Skin of body (tissue), 2 donors: ENCODE data around the gene DGKH. TPM values are rescaled to one million over a fixed set of nuclear protein-coding genes. Genes with fewer than 3 reads are reported as not detected.
"Not testable (repeated sequence)": the region's sequence is repeated elsewhere in the genome, so short reads cannot be mapped to it uniquely, and the experiment has no call there.

Experiments
- DNase-seq: peaks from one replicate; lab custom pipeline; 2025; lab: John Stamatoyannopoulos, UW
- total RNA-seq: library from RNA; depleted of rRNA; stranded (reverse); fragments of >200 nt; gene quantifications from one replicate; pipeline ENCODE4 v1.2.3, GENCODE V29; 2014

The DGKH gene
- total RNA-seq, 1 donor from 2014 or later: 14.4 TPM

DNA sequence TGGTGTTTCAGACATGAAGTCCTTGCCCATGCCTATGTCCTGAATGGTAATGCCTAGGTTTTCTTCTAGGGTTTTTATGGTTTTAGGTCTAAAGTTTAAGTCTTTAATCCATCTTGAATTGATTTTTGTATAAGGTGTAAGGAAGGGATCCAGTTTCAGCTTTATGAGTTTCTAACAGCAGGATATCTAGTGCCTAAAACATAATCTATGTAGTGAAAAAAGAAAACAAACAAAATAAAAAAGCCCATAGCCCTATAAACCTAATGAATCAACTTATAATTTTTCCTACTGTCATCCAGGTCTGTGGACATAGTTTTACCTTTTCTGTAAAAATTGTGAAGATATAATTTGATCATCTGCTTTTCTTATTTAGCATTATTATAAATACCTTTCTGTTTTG lies 115.5 kb downstream of the DGKH start:
- DNase-seq: not testable (repeated sequence)

DNA sequence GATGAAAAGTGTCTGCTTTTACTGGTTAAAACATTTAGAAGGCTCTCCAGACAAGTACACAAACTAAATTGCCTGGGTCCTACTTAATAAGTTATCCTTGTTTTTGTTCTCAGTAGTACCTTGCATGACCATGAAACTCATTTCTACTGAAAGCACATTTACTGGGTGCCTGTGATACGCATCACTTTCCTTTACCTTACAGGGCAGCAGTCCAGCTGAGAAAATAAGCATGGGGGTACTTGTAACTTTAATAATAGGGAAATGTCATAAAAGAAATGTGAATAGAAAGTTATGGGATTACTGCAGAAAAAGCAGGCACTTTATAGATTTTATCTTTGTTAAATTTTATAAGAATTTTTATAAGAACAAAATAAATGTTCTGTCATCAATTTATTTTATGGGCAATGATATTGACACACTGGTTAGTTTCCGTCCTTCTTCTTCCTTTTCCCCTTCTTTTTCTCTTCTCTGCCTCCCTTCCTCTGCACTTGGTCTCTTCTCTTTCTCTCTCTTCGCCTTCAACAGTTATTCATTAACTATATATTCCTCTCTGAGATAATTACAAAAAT lies 116.2 kb downstream of the DGKH start:
- DNase-seq: no peak

DNA sequence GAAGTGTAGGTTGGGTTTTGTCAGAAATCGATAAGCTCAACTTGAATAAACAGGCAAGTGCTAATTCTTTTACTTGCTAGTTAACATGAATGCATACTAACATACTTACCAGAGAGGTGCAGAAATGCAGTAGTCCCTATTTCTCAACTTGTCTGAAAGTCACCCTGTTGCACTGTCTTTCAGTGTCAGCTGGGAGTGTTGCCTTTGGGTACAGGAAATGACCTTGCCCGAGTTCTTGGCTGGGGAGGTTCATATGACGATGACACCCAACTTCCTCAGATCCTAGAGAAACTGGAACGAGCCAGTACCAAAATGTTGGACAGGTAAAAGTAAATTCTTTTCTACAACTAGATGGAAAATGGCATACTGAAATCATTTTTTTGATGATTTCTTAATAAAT lies 120.0 kb downstream of the DGKH start:
- no peak for DNase-seq

DNA sequence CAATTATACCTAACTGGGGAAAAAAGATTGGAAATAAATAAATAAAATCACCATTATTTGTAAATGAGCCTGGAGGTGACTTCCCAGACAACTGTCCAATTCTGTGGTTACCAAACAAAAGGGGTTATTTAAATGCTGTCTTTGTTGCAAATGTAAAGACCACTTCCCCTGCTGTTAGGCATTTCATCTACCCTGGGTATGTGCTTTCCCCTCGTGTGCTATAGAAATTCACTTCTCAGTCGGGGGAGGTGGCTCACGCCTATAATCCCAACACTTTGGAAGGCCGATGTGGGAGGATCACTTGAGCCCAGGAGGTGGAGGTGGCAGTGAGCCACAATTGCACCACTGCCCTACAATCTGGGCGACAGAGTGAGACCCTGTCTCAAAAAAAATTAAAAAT lies 121.6 kb downstream of the DGKH start:
- no peak for DNase-seq

DNA sequence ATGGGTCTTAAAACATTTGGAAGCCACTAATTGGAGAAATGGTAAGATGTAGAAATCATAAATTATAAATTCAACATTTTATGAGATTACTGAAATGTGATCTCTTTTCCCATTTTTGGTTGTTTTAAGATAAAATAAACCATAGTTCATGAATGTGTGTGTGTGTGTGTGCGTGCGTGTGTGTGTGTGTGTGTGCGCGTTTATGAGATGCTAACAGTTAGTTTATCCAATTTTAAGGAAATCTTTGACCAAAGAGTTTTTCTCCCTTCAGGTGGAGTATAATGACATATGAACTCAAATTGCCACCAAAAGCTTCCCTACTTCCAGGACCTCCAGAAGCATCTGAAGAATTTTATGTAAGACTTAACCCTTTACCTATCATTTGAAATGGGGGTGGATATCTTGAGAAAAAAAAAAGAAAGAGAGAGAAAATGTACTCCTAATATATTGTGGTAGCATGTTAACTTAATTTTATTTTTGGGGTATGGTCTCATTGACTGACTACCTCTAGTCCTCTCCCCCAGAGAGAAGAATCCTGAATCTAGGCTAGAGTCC lies 125.4 kb downstream of the DGKH start:
- DNase-seq: no peak

DNA sequence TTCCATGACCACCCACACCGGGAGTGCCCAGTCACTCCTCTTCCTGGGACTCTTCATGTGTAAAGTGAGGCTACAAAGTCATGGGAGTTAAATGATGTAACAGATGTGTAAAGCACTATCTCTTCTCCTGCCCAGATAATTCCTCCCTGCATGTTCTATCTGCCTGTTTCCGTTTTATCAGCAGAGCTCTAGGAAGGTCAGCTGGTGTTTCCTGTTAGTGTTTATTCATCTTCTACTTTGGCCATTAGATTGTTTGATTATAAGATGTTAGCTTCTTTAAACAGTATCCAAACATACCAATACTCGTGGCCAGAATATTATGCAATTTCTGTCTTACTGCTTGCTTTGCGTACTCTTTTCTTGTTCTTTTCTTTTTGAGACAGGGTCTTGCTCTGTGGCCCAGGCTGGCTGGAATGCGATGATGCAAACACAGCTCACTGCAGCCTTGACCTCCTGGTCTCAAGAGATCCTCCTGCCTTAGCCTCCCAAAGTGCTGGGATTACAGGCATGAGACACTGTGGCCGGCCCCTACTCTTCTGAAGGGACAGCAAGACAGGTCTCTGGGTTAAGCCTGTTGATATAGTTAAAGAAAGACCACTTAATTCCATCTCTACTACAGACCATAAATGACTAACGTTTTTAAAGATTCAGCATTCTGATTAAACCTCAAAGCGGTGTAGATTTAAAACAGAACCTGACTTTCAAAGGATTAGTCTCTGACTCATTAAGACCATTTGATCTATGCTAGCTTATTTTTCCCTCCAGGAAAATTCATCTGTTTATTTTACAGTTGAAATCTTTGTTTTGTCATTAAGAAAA lies 126.1 kb downstream of the DGKH start:
- no peak for DNase-seq

DNA sequence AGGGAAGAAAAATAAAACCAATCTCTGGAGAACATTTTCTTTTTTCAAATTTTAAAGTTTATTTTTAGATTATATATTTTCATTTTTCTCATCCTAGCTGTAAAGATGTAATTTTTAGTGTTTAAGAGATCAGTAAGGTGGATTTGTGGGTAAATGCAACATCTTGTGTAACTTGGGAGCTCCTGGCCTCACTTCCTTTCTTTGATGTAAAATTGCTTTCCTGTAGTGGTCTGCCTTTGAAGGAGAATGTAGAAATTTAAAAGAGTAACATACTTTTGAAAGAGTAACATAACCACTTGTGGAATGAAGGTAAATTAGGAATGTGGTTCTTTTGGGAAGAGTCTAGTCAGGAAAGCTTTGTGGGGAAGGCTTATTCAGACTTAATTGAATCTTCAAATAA lies 127.8 kb downstream of the DGKH start:
- no peak for DNase-seq

DNA sequence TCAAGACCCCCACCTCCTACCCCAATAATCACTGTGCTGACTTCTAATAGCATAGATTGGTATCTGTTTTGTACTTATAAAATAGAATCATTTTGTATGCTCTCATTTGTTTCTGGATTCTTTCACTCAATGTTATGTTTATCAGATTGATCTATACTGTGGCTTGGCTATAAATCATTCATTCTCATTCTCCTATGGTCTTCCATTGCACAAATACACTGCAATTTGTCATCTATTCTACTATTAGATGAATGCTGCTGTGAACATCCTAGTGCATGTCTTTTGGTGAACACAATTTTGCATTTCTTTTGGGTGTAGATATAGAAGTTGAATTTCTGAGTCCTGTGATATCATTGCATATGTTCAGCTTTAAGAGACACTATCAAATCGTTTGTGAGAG lies 128.7 kb downstream of the DGKH start:
- no peak for DNase-seq

DNA sequence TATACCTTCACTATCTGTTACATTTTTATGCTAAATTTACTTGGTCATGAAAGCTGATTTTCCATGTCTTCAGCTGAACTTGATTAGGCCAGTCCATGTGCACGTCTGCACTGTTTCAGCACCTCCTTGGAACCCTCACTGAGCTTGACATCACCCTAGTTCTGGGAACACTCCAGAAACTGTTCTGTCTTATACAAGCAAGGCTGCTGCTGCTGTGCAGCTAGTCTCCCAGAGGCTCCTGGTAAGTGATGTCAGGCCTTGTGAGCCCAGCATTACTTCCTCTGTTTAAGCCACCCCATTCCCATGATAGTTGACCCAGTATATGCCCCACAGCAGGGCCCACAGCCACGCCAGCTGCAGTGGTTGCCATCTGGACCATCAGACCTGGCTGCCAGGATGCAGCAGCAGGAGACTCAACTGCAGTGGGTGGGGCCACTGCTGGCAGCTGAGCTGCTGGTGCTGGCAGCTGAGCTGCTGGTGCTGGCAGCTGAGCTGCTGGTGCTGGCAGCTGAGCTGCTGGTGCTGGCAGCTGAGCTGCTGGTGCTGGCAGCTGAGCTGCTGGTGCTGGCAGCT lies 133.0 kb downstream of the DGKH start:
- DNase-seq: no peak

DNA sequence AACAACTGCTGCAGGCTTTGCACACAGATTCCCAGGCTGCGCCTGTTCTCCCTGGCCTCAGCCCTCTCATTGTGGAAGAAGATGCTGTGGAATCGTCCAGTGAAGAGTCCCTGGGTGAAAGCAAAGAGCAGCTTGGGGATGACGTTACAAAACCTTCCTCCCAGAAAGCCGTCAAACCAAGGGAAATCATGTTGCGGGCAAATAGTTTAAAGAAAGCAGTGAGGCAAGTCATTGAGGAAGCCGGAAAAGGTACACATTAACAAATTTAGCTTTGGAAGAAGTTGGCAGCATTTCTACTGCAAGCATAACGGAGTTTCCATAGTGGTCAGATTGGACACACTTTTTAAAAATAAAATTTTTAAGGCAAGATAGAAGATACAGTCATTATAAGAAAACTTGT lies 140.6 kb downstream of the DGKH start:
- no peak for DNase-seq

DNA sequence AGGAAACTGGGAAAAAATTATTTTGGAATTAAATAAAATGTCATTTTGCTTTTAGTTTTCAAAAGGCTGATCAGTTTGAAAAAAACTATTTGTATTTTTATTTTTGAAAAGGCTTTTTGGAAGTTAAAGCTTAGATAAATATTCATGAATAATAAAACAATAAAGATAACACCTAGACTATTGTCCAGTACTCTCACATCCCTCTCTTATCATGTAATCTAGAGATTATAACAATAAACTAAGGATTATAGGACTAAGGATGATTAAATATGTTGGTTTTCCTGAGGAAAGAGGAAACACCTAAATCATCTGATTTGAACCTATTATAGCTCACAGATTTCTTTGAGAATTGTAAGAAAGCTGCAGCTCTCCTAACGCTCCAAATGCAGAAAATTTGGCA lies 142.1 kb downstream of the DGKH start:
- DNase-seq: no peak

DNA sequence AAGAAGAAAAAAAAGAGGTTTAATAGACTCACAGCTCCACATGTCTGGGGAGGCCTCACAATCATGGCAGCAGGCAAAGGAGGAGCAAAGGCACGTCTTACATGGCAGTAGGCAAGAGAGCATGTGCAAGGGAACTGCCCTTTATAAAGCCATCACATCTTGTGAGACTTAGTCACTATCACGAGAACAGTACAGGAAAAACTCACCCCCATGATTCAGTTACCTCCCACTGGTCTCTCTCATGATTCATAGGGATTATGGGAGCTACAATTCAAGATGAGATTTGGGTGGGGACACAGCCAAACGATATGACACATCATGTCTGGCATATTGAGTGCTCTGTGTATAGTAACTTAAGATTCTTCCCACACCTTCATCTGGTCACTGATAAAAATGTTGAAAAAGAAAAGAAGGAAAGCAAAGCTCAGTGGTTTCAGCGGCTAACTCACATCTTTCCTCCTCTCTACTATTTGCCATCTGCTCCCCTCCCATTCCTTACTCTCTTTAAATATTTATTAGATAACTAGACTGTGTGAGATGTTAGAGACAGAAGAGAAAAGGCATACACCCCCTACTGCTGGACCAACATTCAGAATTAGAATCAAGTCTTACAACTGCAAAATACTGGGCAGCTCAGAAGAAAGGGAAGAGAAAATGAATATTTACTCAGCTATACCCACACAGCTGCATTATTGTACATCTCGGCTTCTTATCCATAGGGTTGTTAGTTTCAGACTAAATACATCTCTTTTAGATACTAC lies 163.4 kb downstream of the DGKH start:
- no peak for DNase-seq

DNA sequence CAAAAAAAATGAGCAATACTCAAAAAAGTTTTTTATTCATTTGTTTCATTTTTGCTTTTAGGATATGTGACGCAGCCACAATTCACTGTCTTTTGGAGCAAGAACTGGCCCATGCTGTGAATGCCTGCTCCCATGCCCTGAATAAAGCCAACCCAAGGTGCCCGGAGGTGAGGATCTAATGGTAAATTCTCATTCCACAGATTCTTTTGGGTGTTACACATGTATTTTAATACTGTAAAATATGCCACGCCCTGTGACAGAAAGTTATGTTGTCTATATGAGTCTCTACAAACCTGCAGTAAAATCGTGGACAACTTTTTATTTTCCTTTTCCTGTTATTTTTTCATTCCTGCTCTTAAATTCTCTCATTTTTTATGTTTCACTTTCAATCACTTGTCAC lies 166.0 kb downstream of the DGKH start:
- no peak for DNase-seq

DNA sequence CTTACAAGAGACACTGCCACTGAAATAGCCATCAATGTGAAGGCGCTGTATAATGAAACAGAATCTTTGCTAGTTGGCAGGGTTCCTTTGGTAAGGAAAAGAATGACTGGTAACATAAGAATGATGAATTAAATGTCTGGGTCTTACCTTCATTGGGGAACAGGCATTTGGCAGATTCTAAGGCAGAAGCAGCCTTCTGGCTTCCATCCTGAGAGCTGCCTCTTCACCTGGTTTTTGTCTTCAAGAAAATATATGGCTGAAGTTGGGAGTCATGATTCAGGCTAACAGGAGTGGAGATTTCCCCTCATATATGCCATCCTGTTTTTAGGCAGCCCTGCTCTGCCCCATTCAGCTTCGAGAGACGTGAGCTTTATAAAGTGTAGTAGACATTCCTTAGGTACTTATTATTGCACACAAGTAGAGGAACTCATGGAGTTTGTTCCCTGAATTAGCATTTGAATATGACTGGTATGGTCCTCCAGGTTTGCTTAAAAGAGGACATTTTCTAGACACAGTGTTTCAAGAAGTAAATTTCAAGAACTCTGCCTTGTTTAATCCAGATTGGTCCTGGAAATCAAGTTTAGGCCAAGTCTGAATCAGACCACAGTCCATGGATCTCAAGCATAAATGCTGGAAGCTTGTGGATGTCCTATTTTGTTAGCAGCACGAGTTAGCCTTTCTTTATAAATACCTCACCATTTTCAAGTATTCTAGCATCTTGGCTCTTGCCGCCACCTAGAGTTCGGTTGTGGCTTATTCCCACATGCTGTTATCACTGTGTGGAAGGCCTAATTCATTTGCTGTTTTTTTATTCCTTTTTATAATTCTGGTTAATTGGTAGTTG lies 167.4 kb downstream of the DGKH start:
- peak; percentile 0 for DNase-seq

DNA sequence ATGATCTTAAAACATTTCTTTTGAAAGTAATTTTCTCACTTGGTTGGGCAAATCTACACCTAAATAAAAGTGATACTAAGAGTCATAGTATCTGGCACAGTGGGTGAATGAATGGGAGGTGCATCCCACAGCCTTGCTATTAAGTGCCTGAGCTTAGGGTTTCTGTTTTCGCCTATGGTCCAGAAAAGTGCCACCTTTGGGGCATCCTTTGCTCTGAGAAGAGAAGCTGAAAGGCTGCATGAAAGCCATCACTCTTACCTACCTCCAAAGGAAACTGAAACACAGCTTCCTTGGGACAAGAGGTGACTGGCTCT lies 167.9 kb downstream of the DGKH start:
- DNase-seq: no peak

DNA sequence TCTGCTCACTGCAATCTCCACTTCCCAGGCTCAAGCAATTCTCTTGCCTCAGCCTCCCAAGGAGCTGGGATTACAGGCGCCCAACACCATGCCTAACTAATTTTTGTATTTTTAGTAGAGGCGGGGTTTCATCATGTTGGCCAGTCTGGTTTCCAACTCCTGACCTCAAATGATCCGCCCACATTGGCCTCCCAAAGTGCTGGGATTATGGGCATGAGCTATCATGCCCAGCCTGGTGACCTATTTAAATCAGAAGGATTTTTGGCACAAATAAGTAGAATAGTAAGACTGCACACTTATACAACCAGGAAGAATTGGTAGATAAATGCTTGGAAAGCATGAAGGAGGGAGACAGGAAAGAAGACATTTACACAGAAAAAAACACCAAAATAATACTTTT lies 170.1 kb downstream of the DGKH start:
- DNase-seq: no peak

DNA sequence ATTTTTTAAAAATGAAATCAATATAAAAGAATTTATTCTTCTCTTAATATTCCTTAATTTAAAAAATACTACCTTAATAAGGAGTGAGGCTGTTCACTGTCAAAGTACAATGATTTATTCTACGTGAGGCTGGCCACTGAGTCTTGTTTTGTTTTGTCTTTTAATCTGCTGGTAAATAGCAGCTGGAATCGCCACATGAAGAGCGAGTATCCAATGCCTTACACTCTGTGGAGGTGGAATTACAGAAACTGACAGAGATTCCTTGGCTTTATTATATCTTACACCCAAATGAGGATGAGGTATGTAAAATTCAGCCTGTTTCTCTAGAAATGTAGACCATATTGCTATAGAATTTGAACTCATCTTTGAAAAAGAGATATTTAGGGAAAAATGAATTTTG lies 170.6 kb downstream of the DGKH start:
- no peak for DNase-seq

DNA sequence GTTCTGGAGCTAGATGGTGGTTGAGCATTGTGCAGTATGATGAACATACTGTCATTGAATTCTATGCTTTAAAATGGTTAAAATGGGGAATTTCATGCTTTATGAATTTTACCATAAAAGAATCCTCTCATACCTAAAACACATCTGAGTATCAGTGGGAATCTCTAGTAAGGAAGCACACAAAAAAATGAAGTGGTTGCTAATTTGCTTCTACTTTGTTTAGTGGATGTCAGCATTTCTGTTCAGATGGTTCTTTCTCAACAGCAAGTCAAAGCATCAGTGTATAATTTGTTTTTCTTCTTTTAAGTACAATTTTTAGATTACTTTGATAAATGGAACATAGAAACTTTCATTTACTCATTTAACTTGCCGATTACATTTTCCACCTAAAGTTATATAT lies 171.4 kb downstream of the DGKH start:
- DNase-seq: no peak

DNA sequence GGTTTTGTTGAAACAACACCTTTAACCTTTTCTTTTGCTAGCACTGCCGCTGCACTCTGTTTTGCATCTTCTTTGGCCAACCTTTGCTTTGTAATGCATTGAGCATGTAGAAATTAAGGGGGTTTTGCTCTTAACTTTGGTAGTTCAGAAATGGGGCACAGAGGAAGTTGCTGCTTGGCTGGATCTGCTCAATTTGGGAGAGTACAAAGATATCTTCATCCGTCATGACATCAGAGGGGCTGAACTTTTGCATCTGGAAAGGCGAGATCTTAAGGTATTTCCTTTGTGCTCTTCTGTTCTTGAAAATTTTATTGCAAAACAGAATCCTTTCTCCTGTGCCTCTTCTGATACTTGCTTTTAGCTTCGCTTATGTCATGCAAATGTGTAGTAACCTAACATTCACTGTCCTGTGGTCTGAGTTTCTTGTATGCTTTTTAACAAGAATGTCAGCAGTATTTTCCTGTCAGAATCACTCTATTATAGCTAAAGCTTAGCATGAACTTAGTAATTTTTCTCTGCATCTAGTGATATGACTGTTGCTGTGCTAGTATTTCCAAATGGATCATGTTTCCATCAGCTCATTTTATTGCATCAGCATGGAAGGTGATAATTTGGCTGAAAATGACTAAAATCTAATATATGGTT lies 172.8 kb downstream of the DGKH start:
- DNase-seq: no peak

DNA sequence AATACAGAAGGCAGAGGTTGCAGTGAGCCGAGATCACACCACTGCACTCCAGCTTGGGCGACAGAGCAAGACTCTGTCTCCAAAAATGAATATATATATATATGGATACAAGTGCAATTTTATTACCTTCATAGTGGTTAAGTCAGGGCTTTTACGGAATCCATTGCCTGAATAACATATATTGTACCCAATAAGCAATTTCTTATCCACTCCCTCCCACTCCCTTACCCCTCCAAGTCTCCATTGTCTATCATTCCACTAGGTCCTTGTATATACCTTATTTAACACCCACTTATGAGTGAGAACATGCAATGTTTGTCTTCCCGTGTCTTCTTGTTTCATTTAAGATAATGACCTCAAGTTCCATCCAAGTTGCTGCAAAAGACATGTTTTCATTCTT lies 175.2 kb downstream of the DGKH start:
- DNase-seq: no peak

DNA sequence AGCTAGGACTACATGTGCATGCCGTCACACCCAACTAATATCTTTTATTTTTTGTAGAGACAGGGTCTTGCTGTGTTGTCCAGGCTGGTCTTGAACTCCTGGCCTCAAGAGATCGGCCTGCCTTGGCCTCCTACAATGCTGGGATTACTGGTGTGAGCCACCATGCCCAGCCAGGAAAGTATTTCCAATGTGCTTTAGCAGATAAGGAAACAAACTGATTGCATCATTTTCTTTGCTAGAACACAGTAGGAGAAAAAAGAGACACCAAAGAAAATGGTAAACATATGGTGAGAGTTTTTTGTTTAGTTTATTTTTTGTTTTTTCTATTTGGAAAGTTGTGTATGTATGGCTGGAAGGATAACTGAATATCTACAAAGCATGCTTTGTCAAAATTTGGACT lies 176.6 kb downstream of the DGKH start:
- DNase-seq: no peak
